ENCODE measurements around the gene DCLK2.

Gene DCLK2

DNA sequence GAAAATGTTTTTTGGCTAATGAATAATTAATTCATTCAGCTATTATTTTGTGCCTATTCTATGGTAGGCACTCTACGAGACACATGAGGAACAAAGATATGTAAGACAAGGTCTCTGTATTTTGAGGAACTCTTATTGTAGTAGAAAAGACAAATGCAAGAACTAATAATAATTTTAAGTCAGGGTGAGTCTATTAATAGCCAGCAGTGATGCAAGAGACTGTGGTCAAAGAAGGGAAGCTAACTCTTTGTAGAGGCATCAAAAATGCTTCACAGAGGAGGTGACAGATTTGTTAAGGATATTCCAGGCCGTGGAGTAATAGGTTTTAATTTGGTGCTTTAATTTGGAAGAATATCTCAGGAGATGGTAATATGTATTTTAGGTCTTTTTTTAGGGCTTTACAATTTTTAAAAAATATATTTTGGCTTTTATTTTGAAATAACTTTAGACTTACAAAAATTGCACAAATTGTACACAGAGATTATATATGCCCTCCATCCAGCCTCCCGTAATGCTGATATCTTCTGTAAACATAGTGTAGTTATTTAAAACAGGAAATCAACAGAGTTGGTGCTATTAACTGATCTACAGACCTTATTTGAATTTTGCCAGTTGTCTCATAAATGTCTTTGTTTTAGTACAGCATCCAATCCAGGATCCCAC is 48.1 kb downstream of the DCLK2 start:
- POLR2A ChIA-PET, result no interaction called here

DNA sequence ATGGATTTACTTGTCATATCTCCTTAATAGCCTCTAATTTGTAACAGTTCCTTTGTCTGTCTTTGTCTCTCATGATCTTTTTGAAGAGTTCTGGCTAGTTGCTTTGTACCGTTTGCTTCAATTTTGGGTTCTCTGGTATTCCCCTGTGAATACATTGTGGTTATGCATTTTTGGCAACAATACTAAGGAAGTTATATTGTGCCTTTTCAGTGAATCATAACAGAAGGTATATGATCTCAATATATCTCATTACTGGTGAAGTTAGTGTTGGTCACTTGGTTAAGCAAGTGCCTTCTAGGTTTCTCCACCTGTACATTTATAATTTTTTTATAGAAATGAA is 48.6 kb downstream of the DCLK2 start:
- no peaks in the 10 kb centered on the region for H3K9me3 ChIP-seq (ENCODE audit: control insufficient read depth, insufficient read depth, low read depth, low read length)
- TF ChIP-seq TRIM28 (IDR thresholded peaks at IDR 0.05; ENCODE audit: borderline replicate concordance, low read length) (no peak), WT1 (tag by site-specific recombination; IDR thresholded peaks at IDR 0.05) (no peak), ZNF776 (tag by site-specific recombination; IDR thresholded peaks at IDR 0.05; ENCODE audit: borderline replicate concordance) (no peak), KLF7 (tag by site-specific recombination; IDR thresholded peaks at IDR 0.05; ENCODE audit: borderline replicate concordance) (no peak)
- TF ChIP-seq, protein P1, sequence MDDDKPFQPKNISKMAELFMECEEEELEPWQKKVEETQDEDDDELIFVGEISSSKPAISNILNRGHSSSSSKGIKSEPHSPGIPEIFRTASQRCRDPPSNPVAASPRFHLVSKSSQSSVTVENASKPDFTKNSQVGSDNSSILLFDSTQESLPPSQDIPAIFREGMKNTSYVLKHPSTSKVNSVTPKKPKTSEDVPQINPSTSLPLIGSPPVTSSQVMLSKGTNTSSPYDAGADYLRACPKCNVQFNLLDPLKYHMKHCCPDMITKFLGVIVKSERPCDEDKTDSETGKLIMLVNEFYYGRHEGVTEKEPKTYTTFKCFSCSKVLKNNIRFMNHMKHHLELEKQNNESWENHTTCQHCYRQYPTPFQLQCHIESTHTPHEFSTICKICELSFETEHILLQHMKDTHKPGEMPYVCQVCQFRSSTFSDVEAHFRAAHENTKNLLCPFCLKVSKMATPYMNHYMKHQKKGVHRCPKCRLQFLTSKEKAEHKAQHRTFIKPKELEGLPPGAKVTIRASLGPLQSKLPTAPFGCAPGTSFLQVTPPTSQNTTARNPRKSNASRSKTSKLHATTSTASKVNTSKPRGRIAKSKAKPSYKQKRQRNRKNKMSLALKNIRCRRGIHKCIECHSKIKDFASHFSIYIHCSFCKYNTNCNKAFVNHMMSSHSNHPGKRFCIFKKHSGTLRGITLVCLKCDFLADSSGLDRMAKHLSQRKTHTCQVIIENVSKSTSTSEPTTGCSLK (tag by site-specific recombination; IDR thresholded peaks at IDR 0.05), result no peak
- ChIA-PET CTCF (interaction anchor here (1.0 kb wide), 1 partner anchor 10 kb away, joined by 3 read pairs; no protein-coding TSS in a partner anchor), POLR2A (no interaction called here)
- no peak overlapping the region for H3K4me3 ChIP-seq (ENCODE audit: low read depth, low read length)
- H3K4me1 ChIP-seq (ENCODE audit: control insufficient read depth, insufficient read depth, low read length), result no peaks in the 10 kb centered on the region
- no peaks in the 10 kb centered on the region for H3K36me3 ChIP-seq (ENCODE audit: control insufficient read depth in 2 of 2, insufficient read depth in 1 of 2, low read length in 2 of 2)
- no peak overlapping the region for H3K27ac ChIP-seq (ENCODE audit: extremely low read depth, low read depth, low read length)

More for the DNA sequence above, 48.1 kb downstream of the DCLK2 start:
- Histone ChIP-seq H3K27ac (ENCODE audit: extremely low read depth, low read depth, low read length) (no peak overlapping the region), H3K9me3 (ENCODE audit: control insufficient read depth, insufficient read depth, low read depth, low read length) (no peaks in the 10 kb centered on the region), H3K4me1 (ENCODE audit: control insufficient read depth, insufficient read depth, low read length) (no peaks in the 10 kb centered on the region), H3K36me3 (ENCODE audit: control insufficient read depth in 2 of 2, insufficient read depth in 1 of 2, low read length in 2 of 2) (no peaks in the 10 kb centered on the region), H3K4me3 (ENCODE audit: low read depth, low read length) (no peak overlapping the region)
- CTCF ChIA-PET, result no interaction called here
- TF ChIP-seq SALL2 (tag by site-specific recombination; IDR thresholded peaks at IDR 0.05; ENCODE audit: borderline replicate concordance) (no peak), ZNF239 (tag by site-specific recombination; IDR thresholded peaks at IDR 0.05) (no peak)

DNA sequence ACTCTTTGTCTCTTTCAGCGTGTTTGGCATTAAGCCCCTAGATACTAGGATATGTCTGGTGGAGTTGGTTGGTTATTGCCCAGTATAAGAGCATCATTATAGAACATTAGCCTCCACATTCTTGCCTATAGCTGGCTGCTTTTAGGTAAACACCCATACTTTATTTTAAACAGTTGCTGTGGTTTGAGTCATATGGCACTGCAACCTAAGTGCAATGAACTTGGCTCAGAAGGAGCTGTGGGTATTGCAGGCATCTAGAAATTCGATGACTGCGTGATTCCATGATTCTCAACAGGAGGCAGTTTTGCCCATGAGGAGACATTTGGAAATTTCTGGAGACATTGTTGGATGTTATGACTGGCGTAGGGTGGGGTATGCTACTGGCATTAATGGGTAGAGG is 49.5 kb downstream of the DCLK2 start:
- Histone ChIP-seq H3K4me1 (ENCODE audit: control insufficient read depth, insufficient read depth, low read length) (no peaks in the 10 kb centered on the region), H3K27ac (ENCODE audit: extremely low read depth, low read depth, low read length) (no peak overlapping the region), H3K36me3 (ENCODE audit: control insufficient read depth in 2 of 2, insufficient read depth in 1 of 2, low read length in 2 of 2) (no peaks in the 10 kb centered on the region), H3K9me3 (ENCODE audit: control insufficient read depth, insufficient read depth, low read depth, low read length) (no peaks in the 10 kb centered on the region), H3K4me3 (ENCODE audit: low read depth, low read length) (no peak overlapping the region)
- POLR2A ChIA-PET, result no interaction called here
- CTCF ChIA-PET, result interaction anchor here (1.0 kb wide), 1 partner anchor 9 kb away, joined by 3 read pairs; no protein-coding TSS in a partner anchor
- TF ChIP-seq, protein P2, sequence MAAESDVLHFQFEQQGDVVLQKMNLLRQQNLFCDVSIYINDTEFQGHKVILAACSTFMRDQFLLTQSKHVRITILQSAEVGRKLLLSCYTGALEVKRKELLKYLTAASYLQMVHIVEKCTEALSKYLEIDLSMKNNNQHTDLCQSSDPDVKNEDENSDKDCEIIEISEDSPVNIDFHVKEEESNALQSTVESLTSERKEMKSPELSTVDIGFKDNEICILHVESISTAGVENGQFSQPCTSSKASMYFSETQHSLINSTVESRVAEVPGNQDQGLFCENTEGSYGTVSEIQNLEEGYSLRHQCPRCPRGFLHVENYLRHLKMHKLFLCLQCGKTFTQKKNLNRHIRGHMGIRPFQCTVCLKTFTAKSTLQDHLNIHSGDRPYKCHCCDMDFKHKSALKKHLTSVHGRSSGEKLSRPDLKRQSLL (tag by site-specific recombination; IDR thresholded peaks at IDR 0.05), result no peak
- TF ChIP-seq ZNF404 (tag by site-specific recombination; IDR thresholded peaks at IDR 0.05) (no peak), SP3 (tag by site-specific recombination; IDR thresholded peaks at IDR 0.05) (no peak), ZFP69B (tag by site-specific recombination; IDR thresholded peaks at IDR 0.05) (no peak), GLIS2 (tag by site-specific recombination; IDR thresholded peaks at IDR 0.05) (no peak), ZNF629 (tag by site-specific recombination; IDR thresholded peaks at IDR 0.05) (no peak), ZSCAN23 (tag by site-specific recombination; IDR thresholded peaks at IDR 0.05) (no peak), GLI4 (tag by site-specific recombination; IDR thresholded peaks at IDR 0.05) (no peak), ZNF248 (tag by site-specific recombination; IDR thresholded peaks at IDR 0.05) (no peak), ZNF292 (tag by site-specific recombination; IDR thresholded peaks at IDR 0.05; ENCODE audit: borderline replicate concordance, low read depth) (no peak), OSR2 (tag by site-specific recombination; IDR thresholded peaks at IDR 0.05) (no peak)
- TF ChIP-seq, protein P3, sequence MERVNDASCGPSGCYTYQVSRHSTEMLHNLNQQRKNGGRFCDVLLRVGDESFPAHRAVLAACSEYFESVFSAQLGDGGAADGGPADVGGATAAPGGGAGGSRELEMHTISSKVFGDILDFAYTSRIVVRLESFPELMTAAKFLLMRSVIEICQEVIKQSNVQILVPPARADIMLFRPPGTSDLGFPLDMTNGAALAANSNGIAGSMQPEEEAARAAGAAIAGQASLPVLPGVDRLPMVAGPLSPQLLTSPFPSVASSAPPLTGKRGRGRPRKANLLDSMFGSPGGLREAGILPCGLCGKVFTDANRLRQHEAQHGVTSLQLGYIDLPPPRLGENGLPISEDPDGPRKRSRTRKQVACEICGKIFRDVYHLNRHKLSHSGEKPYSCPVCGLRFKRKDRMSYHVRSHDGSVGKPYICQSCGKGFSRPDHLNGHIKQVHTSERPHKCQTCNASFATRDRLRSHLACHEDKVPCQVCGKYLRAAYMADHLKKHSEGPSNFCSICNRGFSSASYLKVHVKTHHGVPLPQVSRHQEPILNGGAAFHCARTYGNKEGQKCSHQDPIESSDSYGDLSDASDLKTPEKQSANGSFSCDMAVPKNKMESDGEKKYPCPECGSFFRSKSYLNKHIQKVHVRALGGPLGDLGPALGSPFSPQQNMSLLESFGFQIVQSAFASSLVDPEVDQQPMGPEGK (tag by site-specific recombination; IDR thresholded peaks at IDR 0.05), result no peak
- TF ChIP-seq, protein P4, sequence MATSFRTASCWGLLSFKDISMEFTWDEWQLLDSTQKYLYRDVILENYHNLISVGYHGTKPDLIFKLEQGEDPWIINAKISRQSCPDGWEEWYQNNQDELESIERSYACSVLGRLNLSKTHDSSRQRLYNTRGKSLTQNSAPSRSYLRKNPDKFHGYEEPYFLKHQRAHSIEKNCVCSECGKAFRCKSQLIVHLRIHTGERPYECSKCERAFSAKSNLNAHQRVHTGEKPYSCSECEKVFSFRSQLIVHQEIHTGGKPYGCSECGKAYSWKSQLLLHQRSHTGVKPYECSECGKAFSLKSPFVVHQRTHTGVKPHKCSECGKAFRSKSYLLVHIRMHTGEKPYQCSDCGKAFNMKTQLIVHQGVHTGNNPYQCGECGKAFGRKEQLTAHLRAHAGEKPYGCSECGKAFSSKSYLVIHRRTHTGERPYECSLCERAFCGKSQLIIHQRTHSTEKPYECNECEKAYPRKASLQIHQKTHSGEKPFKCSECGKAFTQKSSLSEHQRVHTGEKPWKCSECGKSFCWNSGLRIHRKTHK (tag by site-specific recombination; IDR thresholded peaks at IDR 0.05), result no peak
- TF ChIP-seq, protein P5, sequence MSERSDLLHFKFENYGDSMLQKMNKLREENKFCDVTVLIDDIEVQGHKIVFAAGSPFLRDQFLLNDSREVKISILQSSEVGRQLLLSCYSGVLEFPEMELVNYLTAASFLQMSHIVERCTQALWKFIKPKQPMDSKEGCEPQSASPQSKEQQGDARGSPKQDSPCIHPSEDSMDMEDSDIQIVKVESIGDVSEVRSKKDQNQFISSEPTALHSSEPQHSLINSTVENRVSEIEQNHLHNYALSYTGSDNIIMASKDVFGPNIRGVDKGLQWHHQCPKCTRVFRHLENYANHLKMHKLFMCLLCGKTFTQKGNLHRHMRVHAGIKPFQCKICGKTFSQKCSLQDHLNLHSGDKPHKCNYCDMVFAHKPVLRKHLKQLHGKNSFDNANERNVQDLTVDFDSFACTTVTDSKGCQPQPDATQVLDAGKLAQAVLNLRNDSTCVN (tag by site-specific recombination; optimal IDR thresholded peaks at IDR 0.05), result no peak
